Esophagus muscularis mucosa (tissue), 4 donors: ENCODE results near the gene DNMBP. TPM values are rescaled to one million over a fixed set of nuclear protein-coding genes. Genes with fewer than 3 reads are reported as not detected.

Experiments used
- DNase-seq: peaks from one replicate; pipeline ENCODE4 v3.0.0-alpha.2; 2017; ENCODE audit errors: extremely low spot score
- H3K27ac ChIP-seq, 4 donors: fragments of 200-600 bp; sonication (generic); replicated peaks in 1 of 4; 1 replicate in 3 of 4; 2 replicates in 1 of 4; pipeline ENCODE4 v1.5.1; 2016 to 2019; ENCODE audit warnings: mild to moderate bottlenecking in 1 of 4
- H3K27me3 ChIP-seq, 4 donors: fragments of 200-600 bp; sonication (generic); one replicate each; pipeline versions ENCODE4 v1.5.1 to v1.6.0; 2016 to 2019
- H3K36me3 ChIP-seq, 4 donors: fragments of 200-600 bp; sonication (generic); one replicate each; pipeline ENCODE4 v1.5.1; 2016 to 2019
- H3K4me1 ChIP-seq, 4 donors: fragments of 200-600 bp; sonication (generic); one replicate each; pipeline ENCODE4 v1.5.1; 2016 to 2019
- H3K4me3 ChIP-seq, 4 donors: fragments of 200-600 bp; sonication (generic); 1 replicate in 2 of 4; 2 replicates in 2 of 4; pipeline ENCODE4 v1.5.1; 2016 to 2019; ENCODE audit warnings: mild to moderate bottlenecking in 4 of 4, moderate library complexity in 1 of 4
- H3K9me3 ChIP-seq, 4 donors: fragments of 200-600 bp; sonication (generic); 1 replicate in 3 of 4; 2 replicates in 1 of 4; pipeline ENCODE4 v1.5.1; 2016 to 2019
- CTCF ChIP-seq, 3 experiments: fragments of 200-600 bp in 2 of 3; fragments of 450-650 bp in 1 of 3; sonication (generic) in 2 of 3; IDR thresholded peaks; one replicate each; pipeline ENCODE4 v1.5.1; 2017 to 2019; ENCODE audit warnings: antibody characterized with exemption in 3 of 3, mild to moderate bottlenecking in 2 of 3, moderate library complexity in 1 of 3
- EP300 ChIP-seq: sonication (generic); formaldehyde crosslinking; IDR thresholded peaks from one replicate; pipeline ENCODE4 v1.6.1; 2017; ENCODE audit warnings: antibody characterized with exemption
- POLR2A ChIP-seq: fragments of 450-650 bp; IDR thresholded peaks from one replicate; pipeline ENCODE4 v1.6.1; 2017; ENCODE audit warnings: antibody characterized with exemption, moderate library complexity, mild to moderate bottlenecking, low read depth
- POLR2AphosphoS5 ChIP-seq, 2 donors: sonication (generic); formaldehyde crosslinking; IDR thresholded peaks; one replicate each; pipeline ENCODE4 v1.6.1; 2017; ENCODE audit warnings: antibody characterized with exemption in 2 of 2
- WGBS: methylation state at CpG from one replicate; pipeline ENCODE4 v1.1.5; 2018; 5-methylcytosine and 5-hydroxymethylcytosine counted together
- intact Hi-C: fragments of 100-400 bp; cut with DNase I; formaldehyde crosslinking; loops from one replicate; pipeline ENCODE4 v1.15.1; 2023
- total RNA-seq, 4 donors: library from RNA; depleted of rRNA; stranded (reverse); fragments of >200 nt; gene quantifications; one replicate each; pipeline versions ENCODE4 v1.1.0 to v1.2.1, GENCODE V29; 2016

Gene DNMBP
- total RNA-seq, 4 donors from 2014 or later: 14.5 to 21.6 (median 17.4) TPM

- Histone ChIP-seq H3K9me3 (no peaks in the 10 kb centered on the region), H3K27me3 (no peaks in the 10 kb centered on the region), H3K4me1 (peaks cover 22 to 48% (median 40%) of the 10 kb centered on the region in 4 donors), H3K36me3 (peaks cover 0 to 4% (median under 1%) of the 10 kb centered on the region in 4 donors), H3K4me3 (no peak overlapping the region), H3K27ac (no peak overlapping the region)
- TF ChIP-seq POLR2A (no peak), CTCF (IDR thresholded peaks at IDR 0.05) (no peak), EP300 (no peak), POLR2AphosphoS5 (IDR thresholded peaks at IDR 0.05) (no peak)
- WGBS: 81% methylated on average over 9 of the region's 9 CpGs
- DNase-seq: no peak
- intact Hi-C loops: no loop called here
Observed at GRCh38 chr10:99913831-99914235, 95.9 kb downstream of the DNMBP start.

- no peaks in the 10 kb centered on the region for H3K9me3 ChIP-seq
- H3K27ac ChIP-seq: peak overlapping the region in 1 of 4 donors; percentile 2
- DNase-seq: no peak
- peaks cover 0 to 22% (median 18%) of the 10 kb centered on the region in 4 donors for H3K36me3 ChIP-seq
- intact Hi-C loops: no loop called here
- H3K4me1 ChIP-seq: peaks cover 15 to 36% (median 27%) of the 10 kb centered on the region in 4 donors
- H3K27me3 ChIP-seq: no peaks in the 10 kb centered on the region
- no peak for TF ChIP-seq POLR2A
- TF ChIP-seq CTCF (IDR thresholded peaks at IDR 0.05): no peak
- no peak for TF ChIP-seq POLR2AphosphoS5 (IDR thresholded peaks at IDR 0.05)
- TF ChIP-seq EP300: no peak
- H3K4me3 ChIP-seq: no peak overlapping the region
Observed at GRCh38 chr10:99912041-99912440, 97.7 kb downstream of the DNMBP start.

- H3K4me1 ChIP-seq: peaks cover 15 to 45% (median 32%) of the 10 kb centered on the region in 4 donors
- WGBS: 77% methylated on average over 2 of the region's 3 CpGs
- no peaks in the 10 kb centered on the region for H3K27me3 ChIP-seq
- no peak for DNase-seq
- no peak overlapping the region for H3K27ac ChIP-seq
- H3K36me3 ChIP-seq: peaks cover 0 to 53% (median 46%) of the 10 kb centered on the region in 4 donors
- H3K9me3 ChIP-seq: no peaks in the 10 kb centered on the region
- no peak for TF ChIP-seq CTCF (IDR thresholded peaks at IDR 0.05)
- TF ChIP-seq POLR2A: no peak
- no peak for TF ChIP-seq EP300
- TF ChIP-seq POLR2AphosphoS5 (IDR thresholded peaks at IDR 0.05): no peak
- no peak overlapping the region for H3K4me3 ChIP-seq
- intact Hi-C loops: loop anchor here (5.0 kb wide), 1 partner anchor 104 kb away; no protein-coding TSS in a partner anchor
Observed at GRCh38 chr10:99908512-99908911, 101.2 kb downstream of the DNMBP start.

GRCh38 chr10:99906470-99906869 is 103.3 kb downstream of the DNMBP start:
- DNase-seq: no peak
- H3K36me3 ChIP-seq: peaks cover 0 to 60% (median 50%) of the 10 kb centered on the region in 4 donors
- WGBS: 54% methylated on average over 9 of the region's 9 CpGs

More at GRCh38 chr10:99906470-99906869, 103.3 kb downstream of the DNMBP start:
- Histone ChIP-seq H3K4me1 (peaks cover 0 to 27% (median 17%) of the 10 kb centered on the region in 4 donors), H3K4me3 (no peak overlapping the region), H3K27ac (peak overlapping the region in 2 of 4 donors; percentile 35 to 65), H3K27me3 (no peaks in the 10 kb centered on the region), H3K9me3 (no peaks in the 10 kb centered on the region)
- TF ChIP-seq POLR2AphosphoS5 (IDR thresholded peaks at IDR 0.05) (peak in 1 of 2 donors; percentile 51), POLR2A (no peak), CTCF (IDR thresholded peaks at IDR 0.05) (peak in 1 of 3 experiments; percentile 26)
- intact Hi-C loops: loop anchor here (5.0 kb wide), 1 partner anchor 106 kb away; no protein-coding TSS in a partner anchor
